Suprapubic skin (tissue), 4 donors: ENCODE data around the gene PARD3B. TPM values are rescaled to one million over a fixed set of nuclear protein-coding genes. Genes with fewer than 3 reads are reported as not detected.

Source experiments
- DNase-seq, 2 donors: peaks; one replicate each; pipeline ENCODE4 v3.0.0-alpha.2; 2019; ENCODE audit warnings: low spot score in 2 of 2
- H3K27ac ChIP-seq: fragments of 200-600 bp; sonication (generic); one replicate; pipeline ENCODE4 v1.5.1; 2019
- H3K27me3 ChIP-seq: fragments of 200-600 bp; sonication (generic); one replicate; pipeline ENCODE4 v1.5.1; 2019
- H3K36me3 ChIP-seq: fragments of 200-600 bp; sonication (generic); one replicate; pipeline ENCODE4 v1.5.1; 2019
- H3K4me1 ChIP-seq: fragments of 200-600 bp; sonication (generic); one replicate; pipeline ENCODE4 v1.5.1; 2019
- H3K4me3 ChIP-seq: fragments of 200-600 bp; sonication (generic); one replicate; pipeline ENCODE4 v1.5.1; 2019; ENCODE audit warnings: mild to moderate bottlenecking
- H3K9me3 ChIP-seq: fragments of 200-600 bp; sonication (generic); one replicate; pipeline ENCODE4 v1.5.1; 2019
- CTCF ChIP-seq, 2 donors: fragments of 200-600 bp in 1 of 2; fragments of 450-650 bp in 1 of 2; sonication (generic) in 1 of 2; IDR thresholded peaks; one replicate each; pipeline ENCODE4 v1.5.1; 2016 to 2019; ENCODE audit warnings: antibody characterized with exemption in 2 of 2, mild to moderate bottlenecking in 1 of 2, moderate library complexity in 1 of 2
- EP300 ChIP-seq: sonication (generic); formaldehyde crosslinking; IDR thresholded peaks from one replicate; pipeline ENCODE4 v1.6.1; 2017; ENCODE audit warnings: antibody characterized with exemption
- POLR2A ChIP-seq, 2 donors: fragments of 450-650 bp; IDR thresholded peaks; one replicate each; pipeline ENCODE4 v1.6.1; 2017; ENCODE audit warnings: antibody characterized with exemption in 2 of 2, mild to moderate bottlenecking in 2 of 2, moderate library complexity in 2 of 2
- POLR2AphosphoS5 ChIP-seq, 3 donors: sonication (generic); formaldehyde crosslinking; IDR thresholded peaks; one replicate each; pipeline ENCODE4 v1.6.1; 2017; ENCODE audit warnings: antibody characterized with exemption in 3 of 3
- WGBS: methylation state at CpG from one replicate; pipeline ENCODE4 v1.1.5; 2018; 5-methylcytosine and 5-hydroxymethylcytosine counted together
- total RNA-seq, 4 donors: library from RNA; depleted of rRNA; stranded (reverse); fragments of >200 nt; gene quantifications; one replicate each; pipeline ENCODE4 v1.1.0, GENCODE V29; 2016

Gene PARD3B
- total RNA-seq, 4 donors from 2014 or later = 12.5 to 18.9 (median 15.5) TPM

- Histone ChIP-seq H3K27me3 (no peaks in the 10 kb centered on the region), H3K4me3 (no peak overlapping the region), H3K36me3 (no peaks in the 10 kb centered on the region), H3K4me1 (no peaks in the 10 kb centered on the region), H3K9me3 (no peaks in the 10 kb centered on the region), H3K27ac (no peak overlapping the region)
- TF ChIP-seq POLR2A (IDR thresholded peaks at IDR 0.05) = no peak
- TF ChIP-seq POLR2AphosphoS5 (IDR thresholded peaks at IDR 0.05) = no peak
- no peak for TF ChIP-seq CTCF (IDR thresholded peaks at IDR 0.05)
- no peak for TF ChIP-seq EP300
- no peak for DNase-seq
These were observed 342.9 kb downstream of the PARD3B start for GRCh38 chr2:204888222-204888621.

DNA sequence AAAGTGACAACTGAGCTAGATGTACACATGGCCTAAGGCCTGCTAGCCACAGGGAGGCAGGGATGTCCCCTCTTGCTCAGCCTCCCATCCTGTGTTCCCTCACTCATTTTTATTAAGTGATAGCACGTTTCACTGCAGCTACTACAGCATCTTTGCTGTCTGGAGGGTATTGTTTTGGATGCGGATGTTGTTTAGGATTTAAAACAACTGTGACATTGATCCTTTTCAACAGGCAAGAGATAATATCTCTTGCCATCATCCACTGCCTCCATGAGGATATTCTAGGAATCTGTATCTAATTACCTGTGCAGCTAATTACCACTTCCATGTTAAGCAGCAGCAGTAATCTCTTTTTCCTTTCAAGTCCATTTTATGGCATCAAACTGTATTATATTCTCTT is 345.4 kb downstream of the PARD3B start:
- DNase-seq = no peak
- Histone ChIP-seq H3K36me3 (no peaks in the 10 kb centered on the region), H3K27me3 (no peaks in the 10 kb centered on the region), H3K4me1 (no peaks in the 10 kb centered on the region), H3K4me3 (no peak overlapping the region), H3K27ac (no peak overlapping the region), H3K9me3 (no peaks in the 10 kb centered on the region)
- TF ChIP-seq CTCF (IDR thresholded peaks at IDR 0.05) = no peak
- no peak for TF ChIP-seq POLR2AphosphoS5 (IDR thresholded peaks at IDR 0.05)
- no peak for TF ChIP-seq EP300
- TF ChIP-seq POLR2A (IDR thresholded peaks at IDR 0.05) = no peak
- 95% methylated on average over 2 of the region's 2 CpGs for WGBS

- DNase-seq = no peak
- WGBS = 96% methylated on average over 2 of the region's 2 CpGs
- no peaks in the 10 kb centered on the region for H3K27me3 ChIP-seq
- no peak overlapping the region for H3K4me3 ChIP-seq
- H3K36me3 ChIP-seq = no peaks in the 10 kb centered on the region
- TF ChIP-seq POLR2A (IDR thresholded peaks at IDR 0.05) = no peak
- no peaks in the 10 kb centered on the region for H3K9me3 ChIP-seq
- H3K4me1 ChIP-seq = no peaks in the 10 kb centered on the region
- no peak overlapping the region for H3K27ac ChIP-seq
These were observed 346.5 kb downstream of the PARD3B start for GRCh38 chr2:204891739-204892138.

DNA sequence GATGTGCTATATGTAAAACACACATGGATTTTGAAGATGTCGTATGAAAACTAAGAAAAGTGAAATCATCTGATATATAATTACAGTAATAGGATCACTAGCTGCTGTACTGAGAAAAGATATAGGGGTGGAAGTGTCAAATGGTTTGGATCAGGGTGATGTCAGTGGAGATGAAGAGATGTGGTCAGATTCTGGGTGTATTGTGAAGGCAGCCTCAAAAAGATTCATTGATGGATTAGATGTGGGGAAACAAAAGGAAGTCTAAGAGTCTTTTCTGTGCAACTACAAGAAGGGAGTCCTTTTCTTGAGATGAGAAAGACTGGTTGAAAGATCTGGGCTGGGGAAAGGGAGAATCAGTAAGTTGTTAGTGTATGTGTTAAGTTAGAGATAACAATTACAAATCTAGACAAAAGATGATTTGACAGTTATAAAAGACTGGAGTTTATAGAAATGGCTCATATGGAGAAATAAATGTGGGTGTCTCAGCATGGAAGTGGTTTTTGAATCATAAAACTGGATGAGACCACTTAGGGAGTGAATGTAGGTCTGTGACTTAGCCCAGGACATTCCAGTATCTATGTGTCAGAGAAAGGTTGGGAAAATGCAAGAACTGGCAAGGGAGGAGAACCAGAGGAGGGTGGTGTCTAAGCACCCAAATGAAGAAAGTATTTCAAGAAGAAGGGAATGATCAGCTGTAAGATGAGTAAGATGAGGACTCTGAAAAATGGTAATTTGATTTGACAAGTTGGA is 347.4 kb downstream of the PARD3B start:
- TF ChIP-seq POLR2A (IDR thresholded peaks at IDR 0.05) = no peak
- Histone ChIP-seq H3K27me3 (no peaks in the 10 kb centered on the region), H3K4me3 (no peak overlapping the region), H3K4me1 (no peaks in the 10 kb centered on the region), H3K27ac (no peak overlapping the region), H3K36me3 (no peaks in the 10 kb centered on the region), H3K9me3 (no peaks in the 10 kb centered on the region)
- 86% methylated on average over 1 of the region's 1 CpG for WGBS
- no peak for DNase-seq

DNA sequence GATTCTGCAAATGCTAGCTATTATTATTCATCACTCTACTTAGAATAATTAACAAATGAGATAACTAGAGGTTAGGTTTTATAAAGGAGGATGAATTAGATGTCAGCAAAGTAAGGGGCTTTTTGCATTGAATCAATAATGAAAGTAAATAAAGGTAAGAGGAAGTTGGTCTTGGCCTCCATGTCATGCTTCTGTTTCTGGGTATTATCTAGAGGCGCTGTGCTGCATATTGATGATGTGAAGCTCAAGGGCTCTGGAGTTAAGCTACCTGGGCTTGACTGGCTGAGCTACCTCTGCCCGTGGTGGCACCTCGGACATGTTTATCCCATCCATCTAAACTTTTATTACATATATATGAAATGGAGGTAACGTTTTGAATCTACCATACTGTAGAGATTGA is 350.9 kb downstream of the PARD3B start:
- H3K9me3 ChIP-seq = no peaks in the 10 kb centered on the region
- H3K27me3 ChIP-seq = no peaks in the 10 kb centered on the region
- no peak overlapping the region for H3K4me3 ChIP-seq
- no peak for DNase-seq
- peaks cover 4% of the 10 kb centered on the region for H3K4me1 ChIP-seq
- H3K36me3 ChIP-seq = no peaks in the 10 kb centered on the region
- WGBS = 94% methylated on average over 4 of the region's 4 CpGs
- no peak overlapping the region for H3K27ac ChIP-seq
- no peak for TF ChIP-seq POLR2A (IDR thresholded peaks at IDR 0.05)

- no peak overlapping the region for H3K27ac ChIP-seq
- no peaks in the 10 kb centered on the region for H3K36me3 ChIP-seq
- no peak overlapping the region for H3K4me3 ChIP-seq
- DNase-seq = no peak
- H3K27me3 ChIP-seq = no peaks in the 10 kb centered on the region
- no peak for TF ChIP-seq POLR2AphosphoS5 (IDR thresholded peaks at IDR 0.05)
- no peak for TF ChIP-seq EP300
- TF ChIP-seq POLR2A (IDR thresholded peaks at IDR 0.05) = no peak
- TF ChIP-seq CTCF (IDR thresholded peaks at IDR 0.05) = no peak
- 97% methylated on average over 1 of the region's 1 CpG for WGBS
- no peaks in the 10 kb centered on the region for H3K9me3 ChIP-seq
- H3K4me1 ChIP-seq = peaks cover 4% of the 10 kb centered on the region
These were observed 352.3 kb downstream of the PARD3B start for GRCh38 chr2:204897561-204897960.
